OCI-LY7 (cell line): ENCODE data around the gene YOD1.

Experiments used
- CTCF ChIP-seq: fragments of 200-600 bp; sonication (generic); conservative IDR thresholded peaks from 2 replicates; pipeline ENCODE4 v1.5.1; 2014; ENCODE audit warnings: mild to moderate bottlenecking, antibody characterized with exemption, low read length, moderate library complexity, mixed read lengths
- EZH2phosphoT487 ChIP-seq: fragments of 200-600 bp; sonication (generic); IDR thresholded peaks from 2 replicates; pipeline ENCODE4 v1.6.1; 2018; ENCODE audit warnings: low read depth, borderline replicate concordance, mild to moderate bottlenecking, mixed run types, antibody characterized with exemption, low read length, moderate library complexity, mixed read lengths

DNA sequence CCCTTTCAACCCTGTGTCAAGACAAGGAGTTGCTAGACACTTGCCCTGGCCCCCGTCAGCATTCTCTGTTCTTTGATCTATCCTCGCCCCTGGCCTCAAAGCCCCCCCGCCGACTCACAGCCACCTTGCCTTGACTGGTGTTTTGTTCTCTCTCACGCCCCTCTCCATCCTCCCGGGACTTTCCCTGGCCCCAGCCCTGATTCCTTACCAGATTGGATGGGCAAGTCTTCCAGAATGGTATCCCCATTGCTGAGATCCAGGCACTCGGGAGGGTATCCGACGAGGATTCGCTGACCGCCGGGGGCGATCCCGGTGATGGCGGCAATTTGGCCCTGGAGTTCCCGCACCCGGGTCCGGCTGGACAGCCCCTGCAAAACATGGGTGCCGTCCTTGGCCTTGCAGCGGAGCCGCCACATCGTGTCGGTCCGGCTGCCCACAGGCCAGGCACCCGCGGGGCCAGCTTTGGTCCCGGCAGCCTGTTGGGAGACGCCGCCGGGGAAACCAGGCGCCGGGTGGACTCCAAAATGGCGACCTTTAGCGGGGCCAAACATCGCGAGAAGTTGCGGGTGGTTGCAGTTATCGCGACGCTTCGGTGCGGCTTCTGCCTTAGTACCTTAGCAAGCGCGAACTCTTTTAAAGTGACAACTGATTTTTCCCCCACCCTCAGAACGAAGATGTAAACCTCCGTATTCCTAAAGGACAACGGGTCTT, 373 bp downstream of the YOD1 start:
- TF ChIP-seq CTCF (no peak), EZH2phosphoT487 (no peak)
